NT2/D1 (cell line): Measurements from ENCODE around the gene TMEM187.

Source experiments
- DNase-seq: peaks from one replicate; pipeline ENCODE4 v3.0.0-alpha.2; 2011; ENCODE audit warnings: low read depth, low spot score
- H3K27me3 ChIP-seq: 2 replicates; pipeline ENCODE4 v1.6.0; 2011; ENCODE audit warnings: mild to moderate bottlenecking; ENCODE audit not compliant: insufficient read length, insufficient read depth
- H3K36me3 ChIP-seq: 2 replicates; pipeline ENCODE4 v1.6.1; 2011; ENCODE audit warnings: mild to moderate bottlenecking, low read length, mixed read lengths; ENCODE audit not compliant: insufficient read depth, insufficient read length
- H3K4me1 ChIP-seq: 2 replicates; pipeline ENCODE4 v1.5.1; 2011; ENCODE audit not compliant: insufficient read depth, insufficient read length
- H3K4me3 ChIP-seq: 2 replicates; pipeline ENCODE4 v1.5.1; 2011; ENCODE audit warnings: low read depth; ENCODE audit not compliant: insufficient read length
- H3K9ac ChIP-seq: 2 replicates; pipeline ENCODE4 v1.6.0; 2011; ENCODE audit warnings: low read depth; ENCODE audit not compliant: insufficient read length
- H3K9me3 ChIP-seq: 2 replicates; pipeline ENCODE4 v1.5.1; 2011; ENCODE audit warnings: mild to moderate bottlenecking, low read length; ENCODE audit not compliant: insufficient read depth
- SUZ12 ChIP-seq: IDR thresholded peaks from 2 replicates; pipeline ENCODE4 v1.6.1; 2011; ENCODE audit not compliant: insufficient read length, insufficient read depth; ENCODE audit errors: extremely low read depth
- YY1 ChIP-seq: IDR thresholded peaks from 2 replicates; pipeline ENCODE4 v1.6.1; 2011; ENCODE audit not compliant: insufficient read length, insufficient read depth
- ZNF274 ChIP-seq: IDR thresholded peaks from 2 replicates; pipeline ENCODE4 v1.6.1; 2011; ENCODE audit warnings: mild to moderate bottlenecking, low read depth, low read length

The TMEM187 gene

GRCh38 chrX:153953342-153953830, 19.2 kb upstream of the TMEM187 start:
- peaks cover 86% of the 10 kb centered on the region for H3K36me3 ChIP-seq
- no peak for TF ChIP-seq ZNF274
- no peak for TF ChIP-seq SUZ12
- TF ChIP-seq YY1: no peak
- H3K9me3 ChIP-seq: no peaks in the 10 kb centered on the region
- no peak overlapping the region for H3K9ac ChIP-seq
- no peak for DNase-seq
- no peak overlapping the region for H3K4me3 ChIP-seq
- H3K27me3 ChIP-seq: no peaks in the 10 kb centered on the region
- no peaks in the 10 kb centered on the region for H3K4me1 ChIP-seq

GRCh38 chrX:153953892-153954557, 18.5 kb upstream of the TMEM187 start:
- Histone ChIP-seq H3K27me3 (no peaks in the 10 kb centered on the region), H3K9me3 (no peaks in the 10 kb centered on the region), H3K36me3 (peaks cover 92% of the 10 kb centered on the region), H3K9ac (no peak overlapping the region), H3K4me3 (no peak overlapping the region), H3K4me1 (no peaks in the 10 kb centered on the region)
- TF ChIP-seq YY1 (no peak), SUZ12 (no peak), ZNF274 (no peak)
- no peak for DNase-seq

GRCh38 chrX:153954558-153955227, 17.9 kb upstream of the TMEM187 start:
- TF ChIP-seq ZNF274 (no peak), SUZ12 (no peak), YY1 (no peak)
- peaks cover 95% of the 10 kb centered on the region for H3K36me3 ChIP-seq
- H3K27me3 ChIP-seq: no peaks in the 10 kb centered on the region
- no peaks in the 10 kb centered on the region for H3K9me3 ChIP-seq
- H3K9ac ChIP-seq: no peak overlapping the region
- DNase-seq: no peak
- no peak overlapping the region for H3K4me3 ChIP-seq
- no peaks in the 10 kb centered on the region for H3K4me1 ChIP-seq

GRCh38 chrX:153955228-153955732, 17.3 kb upstream of the TMEM187 start:
- no peak overlapping the region for H3K9ac ChIP-seq
- no peak overlapping the region for H3K4me3 ChIP-seq
- DNase-seq: no peak
- TF ChIP-seq SUZ12 (no peak), ZNF274 (no peak), YY1 (no peak)
- no peaks in the 10 kb centered on the region for H3K27me3 ChIP-seq
- peaks cover 94% of the 10 kb centered on the region for H3K36me3 ChIP-seq
- no peaks in the 10 kb centered on the region for H3K9me3 ChIP-seq
- no peaks in the 10 kb centered on the region for H3K4me1 ChIP-seq

- Histone ChIP-seq H3K36me3 (peaks cover 92% of the 10 kb centered on the region), H3K27me3 (no peaks in the 10 kb centered on the region), H3K4me1 (no peaks in the 10 kb centered on the region), H3K4me3 (no peak overlapping the region), H3K9me3 (no peaks in the 10 kb centered on the region), H3K9ac (no peak overlapping the region)
- no peak for DNase-seq
- TF ChIP-seq ZNF274 (no peak), YY1 (no peak), SUZ12 (no peak)
Observed at GRCh38 chrX:153956044-153956907, 16.3 kb upstream of the TMEM187 start.

GRCh38 chrX:153957224-153957623, 15.3 kb upstream of the TMEM187 start:
- no peak for DNase-seq
- Histone ChIP-seq H3K9ac (no peak overlapping the region), H3K4me3 (no peak overlapping the region), H3K9me3 (no peaks in the 10 kb centered on the region), H3K36me3 (peaks cover 92% of the 10 kb centered on the region), H3K4me1 (no peaks in the 10 kb centered on the region), H3K27me3 (no peaks in the 10 kb centered on the region)
- TF ChIP-seq SUZ12: no peak
- no peak for TF ChIP-seq ZNF274
- no peak for TF ChIP-seq YY1

GRCh38 chrX:153958605-153959004, 13.9 kb upstream of the TMEM187 start:
- TF ChIP-seq ZNF274 (no peak), YY1 (no peak), SUZ12 (no peak)

More at GRCh38 chrX:153958605-153959004, 13.9 kb upstream of the TMEM187 start:
- no peaks in the 10 kb centered on the region for H3K9me3 ChIP-seq
- no peak overlapping the region for H3K4me3 ChIP-seq
- H3K27me3 ChIP-seq: no peaks in the 10 kb centered on the region
- DNase-seq: no peak
- H3K36me3 ChIP-seq: peaks cover 92% of the 10 kb centered on the region
- no peaks in the 10 kb centered on the region for H3K4me1 ChIP-seq
- no peak overlapping the region for H3K9ac ChIP-seq
